Measurements from ENCODE around the gene CHML.

Gene CHML

GRCh38 chr1:241622669-241623068 is 17.5 kb downstream of the CHML start:
- DNase-seq (ENCODE audit: low read depth in 3 of 3, low spot score in 1 of 3): no peak

GRCh38 chr1:241617426-241617825 is 22.7 kb downstream of the CHML start:
- DNase-seq (ENCODE audit: low read depth in 3 of 3, low spot score in 1 of 3): no peak

- no peak for DNase-seq (ENCODE audit: low read depth in 3 of 3, low spot score in 1 of 3)
Measured at GRCh38 chr1:241615043-241615974, 24.9 kb downstream of the CHML start.

GRCh38 chr1:241614572-241614971 is 25.6 kb downstream of the CHML start:
- DNase-seq (ENCODE audit: low read depth in 3 of 3, low spot score in 1 of 3): no peak

- DNase-seq (ENCODE audit: low read depth in 3 of 3, low spot score in 1 of 3): no peak
Measured at GRCh38 chr1:241614144-241614543, 26.0 kb downstream of the CHML start.

GRCh38 chr1:241612533-241613477 is 27.4 kb downstream of the CHML start:
- DNase-seq (ENCODE audit: low read depth in 3 of 3, low spot score in 1 of 3): no peak

- DNase-seq (ENCODE audit: low read depth in 3 of 3, low spot score in 1 of 3): no peak
Measured at GRCh38 chr1:241611736-241612135, 28.4 kb downstream of the CHML start.

GRCh38 chr1:241611063-241611462 is 29.1 kb downstream of the CHML start:
- no peak for DNase-seq (ENCODE audit: low read depth in 3 of 3, low spot score in 1 of 3)

- DNase-seq (ENCODE audit: low read depth in 3 of 3, low spot score in 1 of 3): no peak
Measured at GRCh38 chr1:241610056-241610815, 29.9 kb downstream of the CHML start.

- DNase-seq (ENCODE audit: low read depth in 3 of 3, low spot score in 1 of 3): no peak
Measured at GRCh38 chr1:241608379-241609033, 31.7 kb downstream of the CHML start.

- DNase-seq (ENCODE audit: low read depth in 3 of 3, low spot score in 1 of 3): no peak
Measured at GRCh38 chr1:241607497-241607896, 32.7 kb downstream of the CHML start.

GRCh38 chr1:241606544-241606943 is 33.6 kb downstream of the CHML start:
- no peak for DNase-seq (ENCODE audit: low read depth in 3 of 3, low spot score in 1 of 3)

GRCh38 chr1:241605146-241605805 is 34.9 kb downstream of the CHML start:
- no peak for DNase-seq (ENCODE audit: low read depth in 3 of 3, low spot score in 1 of 3)

- DNase-seq (ENCODE audit: low read depth in 3 of 3, low spot score in 1 of 3): no peak
Measured at GRCh38 chr1:241603731-241604245, 36.4 kb downstream of the CHML start.

GRCh38 chr1:241600496-241600901 is 39.7 kb downstream of the CHML start:
- no peak for DNase-seq (ENCODE audit: low read depth in 3 of 3, low spot score in 1 of 3)

GRCh38 chr1:241598249-241598648 is 41.9 kb downstream of the CHML start:
- DNase-seq (ENCODE audit: low read depth in 3 of 3, low spot score in 1 of 3): no peak

- DNase-seq (ENCODE audit: low read depth in 3 of 3, low spot score in 1 of 3): no peak
Measured at GRCh38 chr1:241596633-241597032, 43.5 kb downstream of the CHML start.

GRCh38 chr1:241593186-241593585 is 47.0 kb downstream of the CHML start:
- no peak for DNase-seq (ENCODE audit: low read depth in 3 of 3, low spot score in 1 of 3)

GRCh38 chr1:241592273-241592958 is 47.8 kb downstream of the CHML start:
- no peak for DNase-seq (ENCODE audit: low read depth in 3 of 3, low spot score in 1 of 3)
